Psoas muscle (tissue), 8 donors: ENCODE measurements around the gene CA10. TPM values are rescaled to one million over a fixed set of nuclear protein-coding genes. Genes with fewer than 3 reads are reported as not detected.

Experiments used
- ATAC-seq, 4 donors: fragments of 200-7000 bp; cut with Tn5 transposase; one replicate each; pipeline ENCODE4 v1.9.1; 2020; ENCODE audit warnings: moderate library complexity in 3 of 4, mild to moderate bottlenecking in 2 of 4
- DNase-seq, 2 donors: peaks; one replicate each; pipeline ENCODE4 v3.0.0-alpha.2; 2020
- H3K27ac ChIP-seq: fragments of 200-600 bp; one replicate; pipeline ENCODE4 v1.8.0; 2022
- H3K27me3 ChIP-seq, 3 donors: fragments of 200-600 bp in 1 of 3; one replicate each; pipeline versions ENCODE4 v1.6.1 to v1.8.0; 2013 to 2022; ENCODE audit warnings: low read length in 2 of 3, mild to moderate bottlenecking in 2 of 3, moderate library complexity in 1 of 3; ENCODE audit not compliant: insufficient read depth in 3 of 3
- H3K36me3 ChIP-seq, 2 donors: fragments of 200-600 bp in 1 of 2; one replicate each; pipeline versions ENCODE4 v1.6.1 to v1.8.0; 2013 to 2022; ENCODE audit warnings: low read depth in 1 of 2, mild to moderate bottlenecking in 1 of 2, moderate library complexity in 1 of 2; ENCODE audit not compliant: insufficient read depth in 1 of 2
- H3K4me1 ChIP-seq: fragments of 200-600 bp; one replicate; pipeline ENCODE4 v1.8.0; 2022
- H3K4me3 ChIP-seq: fragments of 200-600 bp; one replicate; pipeline ENCODE4 v1.8.0; 2022; ENCODE audit warnings: mild to moderate bottlenecking
- H3K9me3 ChIP-seq: fragments of 200-600 bp; one replicate; pipeline ENCODE4 v1.8.0; 2022
- WGBS, 3 donors: extraction: QIAGEN DNeasy Blood & Tissue Kit; methylation state at CpG; one replicate each; pipeline versions ENCODE4 v1.1.6 to v1.1.7; 2013; 5-methylcytosine and 5-hydroxymethylcytosine counted together
- intact Hi-C, 2 donors: fragments of 100-400 bp; cut with DNase I; formaldehyde crosslinking; loops; one replicate each; pipeline versions ENCODE4 v1.11.0 to v1.14.2; 2022
- polyA plus RNA-seq, 3 donors: library from polyadenylated mRNA; stranded (reverse); fragments of 200-250 nt; gene quantifications; one replicate each; pipeline ENCODE4 v1.2.3, GENCODE V29; 2013
- total RNA-seq, 4 donors: library from RNA; stranded (reverse); fragmentation: NEBNext Ultra II Directional in 2 of 4; extraction: Animal tissue kit (Norgen Biotek cat#: 25700) in 2 of 4; gene quantifications; one replicate each; pipeline versions ENCODE4 v1.2.1 to v1.2.4, GENCODE V29; 2021 to 2023
- TF ChIP-seq, protein P1 (sequence below): fragments of 200-600 bp; IDR thresholded peaks from one replicate; pipeline ENCODE4 v1.8.0; 2022; ENCODE audit warnings: antibody characterized with exemption
- donor health status: healthy with polysubstance abuse.
- donor health status: DM: no; HTN: no; CAD: no; lungs with moderate emphysema.
- donor health status: Bipolar disorder and iron deficiency.
- donor health status: healthy.
- donor health status: DM: yes; HTN: yes; CAD: no.
- donor health status: DM: no; HTN: no; CAD: no.
- donor health status: DM: no; HTN: no; CAD: no.
- donor health status: DM: yes; HTN: yes; CAD: no.

CA10 gene
- total and polyA plus RNA-seq, 7 donors: 0.03 to 0.04 TPM; not detected in 5

DNA sequence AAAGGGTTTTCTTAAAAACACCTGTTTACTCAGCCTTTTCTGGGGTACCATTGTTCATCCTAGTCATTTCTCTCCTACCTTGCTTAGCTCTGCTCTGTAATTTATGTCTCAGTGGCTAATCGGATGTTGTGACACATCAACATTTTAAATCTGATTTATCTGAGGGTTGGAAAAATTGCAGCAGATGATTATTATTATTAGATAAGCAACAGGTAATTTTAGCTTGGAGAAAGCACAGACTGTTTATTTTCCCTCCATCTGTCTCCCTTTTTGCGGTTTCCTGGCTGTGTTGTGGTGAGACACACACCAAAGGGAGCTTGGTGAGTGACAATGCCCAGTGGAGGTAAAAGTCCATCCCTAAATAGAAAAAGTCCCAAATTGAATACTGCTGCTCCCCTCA, 508.3 kb downstream of the CA10 start:
- Histone ChIP-seq H3K9me3 (no peaks in the 10 kb centered on the region), H3K4me3 (no peak overlapping the region), H3K27ac (no peak overlapping the region), H3K4me1 (no peaks in the 10 kb centered on the region), H3K27me3 (peaks cover 0 to 1% (median 0%) of the 10 kb centered on the region in 3 donors), H3K36me3 (no peaks in the 10 kb centered on the region)
- TF ChIP-seq, protein P1, sequence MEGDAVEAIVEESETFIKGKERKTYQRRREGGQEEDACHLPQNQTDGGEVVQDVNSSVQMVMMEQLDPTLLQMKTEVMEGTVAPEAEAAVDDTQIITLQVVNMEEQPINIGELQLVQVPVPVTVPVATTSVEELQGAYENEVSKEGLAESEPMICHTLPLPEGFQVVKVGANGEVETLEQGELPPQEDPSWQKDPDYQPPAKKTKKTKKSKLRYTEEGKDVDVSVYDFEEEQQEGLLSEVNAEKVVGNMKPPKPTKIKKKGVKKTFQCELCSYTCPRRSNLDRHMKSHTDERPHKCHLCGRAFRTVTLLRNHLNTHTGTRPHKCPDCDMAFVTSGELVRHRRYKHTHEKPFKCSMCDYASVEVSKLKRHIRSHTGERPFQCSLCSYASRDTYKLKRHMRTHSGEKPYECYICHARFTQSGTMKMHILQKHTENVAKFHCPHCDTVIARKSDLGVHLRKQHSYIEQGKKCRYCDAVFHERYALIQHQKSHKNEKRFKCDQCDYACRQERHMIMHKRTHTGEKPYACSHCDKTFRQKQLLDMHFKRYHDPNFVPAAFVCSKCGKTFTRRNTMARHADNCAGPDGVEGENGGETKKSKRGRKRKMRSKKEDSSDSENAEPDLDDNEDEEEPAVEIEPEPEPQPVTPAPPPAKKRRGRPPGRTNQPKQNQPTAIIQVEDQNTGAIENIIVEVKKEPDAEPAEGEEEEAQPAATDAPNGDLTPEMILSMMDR: no peak
- WGBS, 3 donors: 84 to 96% (median 91%) methylated on average over 2 of the region's 2 CpGs
- intact Hi-C loops: no loop called here
- ATAC-seq (no peak), DNase-seq (no peak)

DNA sequence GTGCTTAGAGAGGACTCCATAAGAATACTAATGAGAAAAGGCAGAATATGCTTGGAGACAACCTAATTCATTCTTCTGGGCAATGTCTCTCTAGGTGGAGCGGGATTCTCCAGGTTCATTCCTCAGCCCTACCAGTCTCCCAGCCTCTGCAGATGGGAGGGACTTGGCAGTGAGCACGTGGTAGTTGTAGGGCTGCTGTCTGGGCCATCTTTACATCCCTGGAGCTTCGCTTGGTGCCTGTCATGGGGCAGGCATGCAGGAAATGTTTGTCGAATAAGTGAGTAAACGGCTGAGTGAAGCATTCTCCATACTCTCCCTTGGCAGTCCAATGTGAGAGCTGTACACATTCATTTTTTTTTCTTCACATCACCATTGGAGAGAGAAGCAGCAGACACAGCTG, 510.7 kb downstream of the CA10 start:
- intact Hi-C loops: no loop called here
- DNase-seq (no peak), ATAC-seq (no peak)
- Histone ChIP-seq H3K9me3 (no peaks in the 10 kb centered on the region), H3K27ac (no peak overlapping the region), H3K36me3 (no peaks in the 10 kb centered on the region), H3K27me3 (peaks cover 0 to 1% (median 0%) of the 10 kb centered on the region in 3 donors), H3K4me1 (no peaks in the 10 kb centered on the region), H3K4me3 (no peak overlapping the region)
- WGBS, 3 donors: 40 to 50% (median 48%) methylated on average over 5 of the region's 5 CpGs
- TF ChIP-seq, protein P1: no peak

DNA sequence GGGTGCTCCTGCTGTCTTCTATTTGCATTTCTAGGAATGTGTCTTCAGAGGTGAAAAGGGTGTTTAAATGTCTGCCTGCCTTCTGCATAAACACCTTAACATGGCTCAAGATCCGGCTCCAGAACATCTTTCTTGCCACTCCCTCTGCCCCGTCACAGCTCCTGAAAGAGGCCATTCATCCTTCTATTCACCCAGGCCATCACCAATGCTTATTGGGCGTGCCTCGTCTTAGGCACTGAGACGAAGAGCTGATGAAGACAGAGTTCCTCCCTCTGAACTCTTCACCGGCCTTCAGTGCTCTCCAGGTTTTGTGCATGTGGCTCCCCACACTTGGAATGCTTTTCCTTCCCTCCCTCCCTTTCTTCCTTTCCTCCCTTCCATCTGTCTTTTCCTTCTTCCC, 511.4 kb downstream of the CA10 start:
- TF ChIP-seq, protein P1: no peak
- ATAC-seq: no peak
- DNase-seq: no peak
- Histone ChIP-seq H3K27ac (no peak overlapping the region), H3K4me3 (no peak overlapping the region), H3K4me1 (no peaks in the 10 kb centered on the region), H3K9me3 (no peaks in the 10 kb centered on the region), H3K27me3 (peaks cover 0 to 1% (median 0%) of the 10 kb centered on the region in 3 donors), H3K36me3 (no peaks in the 10 kb centered on the region)
- 71 to 83% (median 76%) methylated on average over 6 of the region's 6 CpGs for WGBS, 3 donors
- intact Hi-C loops: no loop called here

DNA sequence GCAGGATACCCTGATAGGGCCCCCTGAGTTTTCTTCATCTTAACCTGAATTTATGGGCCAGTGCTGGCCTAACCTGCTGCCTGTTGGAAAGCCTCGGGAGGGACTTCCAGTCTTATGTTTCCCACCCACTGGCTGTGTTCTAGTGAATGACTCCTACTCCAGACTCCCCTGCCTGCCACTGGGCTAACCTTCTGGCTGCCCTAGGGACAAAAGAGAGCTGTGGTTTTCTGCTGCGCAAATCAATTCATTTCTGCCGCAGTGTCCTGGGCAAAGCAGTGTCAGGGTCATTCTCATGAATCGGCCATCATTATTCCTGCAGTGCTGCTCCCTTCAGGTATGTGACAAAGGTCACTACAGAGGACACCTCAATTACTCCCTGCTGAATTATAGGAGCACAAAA, 512.0 kb downstream of the CA10 start:
- Histone ChIP-seq H3K27ac (no peak overlapping the region), H3K4me1 (no peaks in the 10 kb centered on the region), H3K4me3 (no peak overlapping the region), H3K36me3 (no peaks in the 10 kb centered on the region), H3K9me3 (no peaks in the 10 kb centered on the region), H3K27me3 (peaks cover 0 to 1% (median 0%) of the 10 kb centered on the region in 3 donors)
- no peak for ATAC-seq
- 64 to 77% (median 75%) methylated on average over 4 of the region's 4 CpGs for WGBS, 3 donors
- TF ChIP-seq, protein P1: no peak
- DNase-seq: no peak
- intact Hi-C loops: no loop called here

DNA sequence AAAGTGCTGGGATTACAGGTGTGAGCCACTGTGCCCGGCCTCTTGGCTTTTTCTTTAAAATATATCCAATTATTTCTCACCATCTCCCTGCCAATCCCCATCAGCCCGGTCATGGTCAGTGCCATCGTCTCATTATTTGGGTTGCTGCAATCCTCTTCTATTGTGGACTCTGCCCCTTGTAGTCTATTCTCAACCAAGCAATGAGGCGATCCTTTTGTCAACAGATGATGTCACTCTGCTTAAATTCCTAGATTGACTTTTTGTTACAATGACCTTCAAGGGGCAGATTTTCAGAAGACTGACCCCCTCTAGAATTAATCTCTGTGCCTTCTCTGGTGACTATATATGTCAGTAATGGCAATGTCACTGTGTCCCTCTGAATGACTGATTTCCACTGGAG, 513.5 kb downstream of the CA10 start:
- intact Hi-C loops: no loop called here
- DNase-seq: no peak
- Histone ChIP-seq H3K36me3 (no peaks in the 10 kb centered on the region), H3K4me3 (no peak overlapping the region), H3K9me3 (no peaks in the 10 kb centered on the region), H3K27me3 (peaks cover 0 to 1% (median 0%) of the 10 kb centered on the region in 3 donors), H3K4me1 (no peaks in the 10 kb centered on the region), H3K27ac (no peak overlapping the region)
- ATAC-seq: no peak
- 92 to 97% (median 95%) methylated on average over 4 of the region's 4 CpGs for WGBS, 3 donors
- TF ChIP-seq, protein P1: no peak
